HAP-1 (cell line): Measurements from ENCODE around the gene SLC5A10.

ENCODE experiments used
- DNase-seq, 2 experiments: peaks; one replicate each; pipeline ENCODE4 v3.0.0-alpha.2; 2016 to 2020; ENCODE audit warnings: low spot score in 2 of 2
- H3K27me3 ChIP-seq: fragments of 250-450 bp; sonication (Bioruptor Pico); 2 replicates; pipeline ENCODE4 v1.5.1; 2020; ENCODE audit warnings: low read depth, mild to moderate bottlenecking, moderate library complexity
- H3K36me3 ChIP-seq: fragments of 250-450 bp; sonication (Bioruptor Pico); replicated peaks from 2 replicates; pipeline ENCODE4 v1.5.1; 2020; ENCODE audit warnings: mild to moderate bottlenecking
- H3K4me1 ChIP-seq: fragments of 250-450 bp; sonication (Bioruptor Pico); 2 replicates; pipeline ENCODE4 v1.5.1; 2020; ENCODE audit warnings: mild to moderate bottlenecking
- H3K4me3 ChIP-seq: fragments of 250-450 bp; sonication (Bioruptor Pico); 2 replicates; pipeline ENCODE4 v1.5.1; 2020; ENCODE audit warnings: mild to moderate bottlenecking, moderate library complexity
- H3K9me3 ChIP-seq: fragments of 250-450 bp; sonication (Bioruptor Pico); 2 replicates; pipeline ENCODE4 v1.5.1; 2020; ENCODE audit warnings: mild to moderate bottlenecking, moderate library complexity
- in situ Hi-C: fragments of 300-500 bp; cut with MboI; formaldehyde crosslinking; loops from 3 replicates; pipeline ENCODE4 v1.14.3; 2020; ENCODE audit warnings: low sequenced_read_pairs, inconsistent platforms, mixed read lengths

The SLC5A10 gene

DNA sequence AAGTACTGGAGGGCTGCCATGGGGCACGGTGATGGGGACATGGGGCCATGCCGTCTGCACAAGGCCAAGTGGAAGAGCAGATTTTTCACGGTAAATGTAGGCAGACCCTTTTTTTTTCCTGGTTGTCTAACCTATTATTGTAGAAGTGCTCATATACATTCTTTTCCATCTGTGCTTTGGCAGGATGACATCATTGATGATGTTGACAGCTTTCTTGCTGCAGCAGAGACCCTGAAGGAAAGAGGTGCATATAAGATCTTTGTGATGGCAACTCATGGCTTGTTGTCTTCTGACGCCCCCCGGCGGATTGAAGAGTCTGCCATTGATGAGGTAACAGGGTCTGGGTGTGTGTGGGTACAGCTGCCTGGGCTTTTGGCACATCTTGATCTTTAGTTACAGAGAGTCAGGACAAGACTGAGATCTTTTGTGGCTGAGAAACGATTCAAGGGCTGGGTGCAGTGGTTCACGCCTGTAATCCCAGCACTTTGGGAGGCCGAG, 23.3 kb upstream of the SLC5A10 start:
- Histone ChIP-seq H3K4me3 (no peak overlapping the region), H3K36me3 (peaks cover 28% of the 10 kb centered on the region), H3K4me1 (no peaks in the 10 kb centered on the region), H3K27me3 (no peaks in the 10 kb centered on the region), H3K9me3 (no peaks in the 10 kb centered on the region)
- DNase-seq: no peak
- in situ Hi-C loops: loop anchor here (5.0 kb wide), 1 partner anchor 49 kb away; no protein-coding TSS in a partner anchor

GRCh38 chr17:18932360-18933055, 19.5 kb upstream of the SLC5A10 start:
- DNase-seq: no peak
- H3K4me3 ChIP-seq: no peak overlapping the region; the same call in 1 of the 2 replicates
- H3K27me3 ChIP-seq: no peaks in the 10 kb centered on the region
- in situ Hi-C loops: no loop called here
- H3K4me1 ChIP-seq: no peaks in the 10 kb centered on the region
- H3K36me3 ChIP-seq: peaks cover 23% of the 10 kb centered on the region
- H3K9me3 ChIP-seq: no peaks in the 10 kb centered on the region

DNA sequence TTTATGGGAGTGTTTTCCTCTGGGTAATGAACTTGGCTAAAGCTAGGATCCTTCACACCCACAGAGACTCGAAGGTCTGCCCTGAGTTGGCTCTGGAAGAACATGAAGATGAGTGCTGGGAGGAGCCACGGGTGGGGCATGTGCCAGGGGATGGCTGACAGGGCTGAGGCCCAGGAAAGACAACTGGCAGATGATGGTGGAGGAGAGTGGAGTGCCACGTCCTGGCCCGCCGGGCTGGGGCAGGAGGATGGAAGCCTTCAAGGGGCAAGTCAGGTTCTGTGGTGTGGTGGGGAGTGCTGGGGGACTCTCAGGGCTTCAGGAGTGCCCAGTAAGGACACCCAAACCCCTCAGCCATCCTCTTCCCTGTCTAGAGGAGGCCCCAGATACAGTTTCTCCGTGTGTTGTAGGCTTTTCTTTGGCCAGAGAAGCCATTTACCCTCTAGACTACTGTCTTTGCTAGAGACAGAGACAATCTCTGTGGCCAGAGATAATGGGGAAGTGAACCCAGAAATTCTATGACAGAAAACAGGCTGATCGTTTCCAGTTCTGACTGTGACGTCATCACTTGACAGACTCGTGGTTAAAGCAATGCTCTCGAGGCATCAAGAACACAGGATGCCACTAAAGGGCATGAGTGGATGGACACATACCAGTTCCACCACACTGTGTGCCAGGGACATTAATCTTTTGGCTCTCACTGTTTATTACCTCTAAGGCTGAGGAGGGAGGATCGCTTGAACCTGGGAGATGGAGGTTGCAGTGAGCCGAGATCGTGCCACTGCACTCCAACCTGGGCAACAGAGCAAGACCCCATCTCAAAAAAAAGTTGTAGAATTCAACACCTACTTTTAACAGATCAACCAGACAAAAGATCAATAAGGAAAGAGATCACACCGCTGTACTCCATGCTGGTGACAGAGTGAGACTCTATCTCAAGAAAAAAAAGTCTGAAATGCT, 18.6 kb upstream of the SLC5A10 start:
- no peak overlapping the region; the same call in 1 of the 2 replicates for H3K4me3 ChIP-seq
- H3K9me3 ChIP-seq: no peaks in the 10 kb centered on the region
- H3K27me3 ChIP-seq: no peaks in the 10 kb centered on the region
- H3K36me3 ChIP-seq: peaks cover 23% of the 10 kb centered on the region
- in situ Hi-C loops: no loop called here
- no peak for DNase-seq
- no peaks in the 10 kb centered on the region for H3K4me1 ChIP-seq

DNA sequence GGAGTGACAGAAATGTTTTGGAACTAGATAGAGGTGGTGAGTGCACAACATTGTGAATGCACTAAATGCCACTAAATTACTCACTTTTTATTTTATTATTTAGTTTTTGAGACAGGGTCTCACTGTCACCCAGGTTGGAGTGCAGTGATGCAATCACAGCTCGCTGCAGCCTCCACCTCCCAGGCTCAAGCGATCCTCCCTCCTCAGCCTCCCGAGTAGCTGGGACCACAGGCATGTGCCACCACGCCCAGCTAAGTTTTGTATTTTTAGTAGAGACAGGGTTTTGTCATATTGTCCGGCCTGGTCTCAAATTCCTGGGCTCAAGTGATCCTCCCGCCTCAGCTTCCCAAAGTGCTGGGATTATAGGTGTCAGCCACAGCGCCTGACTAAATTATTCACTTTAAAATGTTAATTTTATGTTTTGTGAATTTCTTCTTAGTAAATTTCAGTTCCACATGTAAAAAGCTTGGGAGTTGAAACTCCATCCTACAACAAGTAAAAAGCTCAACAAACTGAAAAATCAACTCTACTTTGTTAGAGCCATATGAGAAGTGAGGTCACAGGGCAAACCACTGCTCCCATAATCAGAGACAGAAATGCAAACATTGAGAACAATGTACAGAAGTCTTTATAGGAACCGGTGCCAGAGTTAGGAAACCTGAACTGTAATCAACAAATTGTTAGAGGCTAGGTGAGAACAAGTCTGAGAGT, 13.8 kb upstream of the SLC5A10 start:
- no peaks in the 10 kb centered on the region for H3K27me3 ChIP-seq
- H3K36me3 ChIP-seq: no peaks in the 10 kb centered on the region
- no peak overlapping the region for H3K4me3 ChIP-seq
- no peak for DNase-seq
- no peaks in the 10 kb centered on the region for H3K9me3 ChIP-seq
- in situ Hi-C loops: no loop called here
- no peaks in the 10 kb centered on the region for H3K4me1 ChIP-seq

DNA sequence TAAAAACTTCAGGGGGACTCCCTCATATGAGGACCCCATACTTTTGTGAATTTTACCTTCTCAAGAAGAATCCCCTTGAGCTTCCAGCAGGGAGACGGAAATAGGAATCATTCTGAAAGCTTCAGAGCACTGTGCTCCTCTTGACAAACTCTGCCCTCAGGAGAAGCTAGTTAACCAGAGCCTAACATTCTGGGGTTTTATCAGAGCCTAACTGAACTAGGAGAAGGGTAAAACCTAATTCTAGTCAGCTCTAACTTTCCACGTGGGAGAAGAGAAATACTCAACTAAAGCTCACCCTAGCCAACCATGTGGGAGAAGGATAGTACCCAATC, 13.3 kb upstream of the SLC5A10 start:
- Histone ChIP-seq H3K36me3 (no peaks in the 10 kb centered on the region), H3K4me3 (no peak overlapping the region), H3K4me1 (no peaks in the 10 kb centered on the region), H3K9me3 (no peaks in the 10 kb centered on the region), H3K27me3 (no peaks in the 10 kb centered on the region)
- in situ Hi-C loops: no loop called here
- DNase-seq: no peak

DNA sequence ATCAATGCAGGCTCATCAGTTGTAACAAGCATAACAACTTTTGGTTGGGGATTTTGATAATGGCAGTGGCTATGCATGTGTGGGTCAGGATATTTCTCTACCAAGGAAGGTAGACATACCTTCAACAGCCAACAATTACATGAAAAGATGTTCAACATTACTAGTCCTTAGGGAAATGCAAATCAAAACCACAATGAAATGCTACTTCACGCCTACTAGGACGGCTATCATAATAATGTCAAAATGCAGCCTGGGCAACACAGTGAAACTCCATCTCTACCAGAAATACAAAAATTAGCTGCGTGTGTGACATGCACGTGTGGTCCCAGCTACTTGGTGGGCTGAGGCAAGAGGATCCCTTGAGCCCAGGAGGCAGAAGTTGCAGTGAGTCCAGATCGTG, 7.3 kb upstream of the SLC5A10 start:
- Histone ChIP-seq H3K4me3 (no peak overlapping the region), H3K9me3 (no peaks in the 10 kb centered on the region), H3K36me3 (no peaks in the 10 kb centered on the region), H3K27me3 (no peaks in the 10 kb centered on the region), H3K4me1 (no peaks in the 10 kb centered on the region)
- DNase-seq: no peak
- in situ Hi-C loops: no loop called here

GRCh38 chr17:18946536-18946935, 5.4 kb upstream of the SLC5A10 start:
- H3K9me3 ChIP-seq: no peaks in the 10 kb centered on the region
- no peak overlapping the region for H3K4me3 ChIP-seq
- in situ Hi-C loops: no loop called here
- H3K36me3 ChIP-seq: no peaks in the 10 kb centered on the region
- DNase-seq: no peak
- H3K27me3 ChIP-seq: 0 out of 2 replicates have a peak, but pooled peaks cover 3% of the 10 kb centered on the region
- H3K4me1 ChIP-seq: no peaks in the 10 kb centered on the region

GRCh38 chr17:18947866-18948265, 4.1 kb upstream of the SLC5A10 start:
- Histone ChIP-seq H3K4me1 (no peaks in the 10 kb centered on the region), H3K36me3 (no peaks in the 10 kb centered on the region), H3K9me3 (no peaks in the 10 kb centered on the region), H3K27me3 (0 out of 2 replicates have a peak, but pooled peaks cover 3% of the 10 kb centered on the region), H3K4me3 (no peak overlapping the region)
- in situ Hi-C loops: no loop called here
- no peak for DNase-seq

- Histone ChIP-seq H3K27me3 (0 out of 2 replicates have a peak, but pooled peaks cover 3% of the 10 kb centered on the region), H3K36me3 (no peaks in the 10 kb centered on the region), H3K9me3 (no peaks in the 10 kb centered on the region), H3K4me3 (no peak overlapping the region), H3K4me1 (no peaks in the 10 kb centered on the region)
- in situ Hi-C loops: no loop called here
- DNase-seq: no peak
These were observed 3.4 kb upstream of the SLC5A10 start for GRCh38 chr17:18948476-18949006.

- Histone ChIP-seq H3K36me3 (no peaks in the 10 kb centered on the region), H3K4me1 (no peaks in the 10 kb centered on the region), H3K27me3 (0 out of 2 replicates have a peak, but pooled peaks cover 3% of the 10 kb centered on the region), H3K9me3 (no peaks in the 10 kb centered on the region), H3K4me3 (no peak overlapping the region)
- in situ Hi-C loops: no loop called here
- DNase-seq: no peak
These were observed 2.4 kb upstream of the SLC5A10 start for GRCh38 chr17:18949566-18949965.

DNA sequence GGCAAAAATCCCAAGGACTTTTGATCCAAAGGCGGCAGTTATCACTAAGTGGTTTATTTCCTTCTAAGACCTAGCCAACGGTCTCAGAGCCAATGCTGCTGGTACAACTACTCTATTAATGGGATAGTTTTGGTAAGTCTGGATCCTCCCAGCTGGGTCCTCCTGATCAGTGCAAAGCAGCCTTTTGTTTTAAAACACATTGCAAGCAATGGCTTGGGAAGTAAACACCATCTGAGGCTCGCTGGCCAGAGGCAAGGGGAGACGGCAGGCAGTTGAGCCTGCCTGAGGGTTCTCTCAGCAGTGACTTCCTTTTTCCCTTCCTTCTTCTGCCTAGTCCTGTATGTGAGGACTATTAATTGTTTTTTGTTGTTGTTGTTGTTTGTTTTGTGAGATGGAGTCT, 1.6 kb upstream of the SLC5A10 start:
- Histone ChIP-seq H3K4me1 (no peaks in the 10 kb centered on the region), H3K36me3 (no peaks in the 10 kb centered on the region), H3K9me3 (no peaks in the 10 kb centered on the region), H3K4me3 (no peak overlapping the region), H3K27me3 (0 out of 2 replicates have a peak, but pooled peaks cover 3% of the 10 kb centered on the region)
- DNase-seq: no peak
- in situ Hi-C loops: no loop called here

GRCh38 chr17:18950944-18951905, 740 bp upstream of the SLC5A10 start:
- in situ Hi-C loops: no loop called here
- Histone ChIP-seq H3K4me3 (no peak overlapping the region), H3K36me3 (no peaks in the 10 kb centered on the region), H3K27me3 (0 out of 2 replicates have a peak, but pooled peaks cover 3% of the 10 kb centered on the region), H3K4me1 (no peaks in the 10 kb centered on the region), H3K9me3 (no peaks in the 10 kb centered on the region)
- no peak for DNase-seq
